Type B pancreatic cell (in vitro differentiated cells): ENCODE measurements around the gene L3MBTL4. TPM values are rescaled to one million over a fixed set of nuclear protein-coding genes. Genes with fewer than 3 reads are reported as not detected.

Source experiments
- DNase-seq: peaks from one replicate; pipeline ENCODE4 v3.0.0; 2021; ENCODE audit warnings: mixed read lengths; ENCODE audit not compliant: unreplicated experiment; ENCODE audit errors: extremely low spot score
- H3K27ac Mint-ChIP-seq: 2 replicates; pipeline ENCODE4 v1.8.0; 2021; ENCODE audit warnings: mild to moderate bottlenecking, mixed read lengths
- H3K27me3 Mint-ChIP-seq: 2 replicates; pipeline ENCODE4 v1.8.0; 2021; ENCODE audit warnings: mixed read lengths
- H3K36me3 Mint-ChIP-seq: 2 replicates; pipeline ENCODE4 v1.8.0; 2021; ENCODE audit warnings: mixed read lengths
- H3K4me1 Mint-ChIP-seq: one replicate; pipeline ENCODE4 v1.8.0; 2021; ENCODE audit warnings: mixed read lengths; ENCODE audit not compliant: unreplicated experiment
- H3K4me3 Mint-ChIP-seq: 2 replicates; pipeline ENCODE4 v1.8.0; 2021; ENCODE audit warnings: mild to moderate bottlenecking, mixed read lengths
- H3K9me3 Mint-ChIP-seq: 2 replicates; pipeline ENCODE4 v1.8.0; 2021; ENCODE audit warnings: mixed read lengths
- CTCF ChIP-seq: fragments of 200-600 bp; sonication (generic); conservative IDR thresholded peaks from 2 replicates; pipeline ENCODE4 v1.5.0; 2021; ENCODE audit warnings: antibody characterized with exemption, mild to moderate bottlenecking
- total RNA-seq: library from RNA; stranded (reverse); gene quantifications from 2 replicates; pipeline ENCODE4 v1.2.1, GENCODE V29; 2021; ENCODE audit warnings: low replicate concordance

Gene L3MBTL4
- total RNA-seq, 1 donor from 2014 or later = 2.2 TPM

- no peak for TF ChIP-seq CTCF
- no peak overlapping the region for H3K27ac Mint-ChIP-seq
- no peak for DNase-seq
- no peak overlapping the region for H3K4me3 Mint-ChIP-seq
- no peaks in the 10 kb centered on the region for H3K4me1 Mint-ChIP-seq
- peaks cover 5% of the 10 kb centered on the region for H3K9me3 Mint-ChIP-seq
- no peaks in the 10 kb centered on the region for H3K36me3 Mint-ChIP-seq
- H3K27me3 Mint-ChIP-seq = no peaks in the 10 kb centered on the region
Measured at GRCh38 chr18:6328621-6329010, 86.1 kb downstream of the L3MBTL4 start.

- no peak for TF ChIP-seq CTCF
- H3K27ac Mint-ChIP-seq = no peak overlapping the region
Measured at GRCh38 chr18:6327895-6328620, 86.7 kb downstream of the L3MBTL4 start.

GRCh38 chr18:6327485-6327884 lies 87.2 kb downstream of the L3MBTL4 start:
- no peak for DNase-seq
- no peak for TF ChIP-seq CTCF
- H3K27ac Mint-ChIP-seq = no peak overlapping the region

More at GRCh38 chr18:6327895-6328620, 86.7 kb downstream of the L3MBTL4 start:
- Mint-ChIP-seq H3K4me3 (no peak overlapping the region), H3K9me3 (peaks cover 11% of the 10 kb centered on the region), H3K27me3 (no peaks in the 10 kb centered on the region), H3K4me1 (no peaks in the 10 kb centered on the region), H3K36me3 (no peaks in the 10 kb centered on the region)
- DNase-seq = no peak

GRCh38 chr18:6326566-6326965 lies 88.1 kb downstream of the L3MBTL4 start:
- Mint-ChIP-seq H3K27ac (no peak overlapping the region), H3K36me3 (no peaks in the 10 kb centered on the region), H3K4me1 (no peaks in the 10 kb centered on the region), H3K27me3 (no peaks in the 10 kb centered on the region), H3K9me3 (peaks cover 12% of the 10 kb centered on the region), H3K4me3 (no peak overlapping the region)
- DNase-seq = no peak
- no peak for TF ChIP-seq CTCF

More at GRCh38 chr18:6327485-6327884, 87.2 kb downstream of the L3MBTL4 start:
- no peaks in the 10 kb centered on the region for H3K4me1 Mint-ChIP-seq
- H3K36me3 Mint-ChIP-seq = no peaks in the 10 kb centered on the region
- peaks cover 13% of the 10 kb centered on the region for H3K9me3 Mint-ChIP-seq
- H3K4me3 Mint-ChIP-seq = no peak overlapping the region
- no peaks in the 10 kb centered on the region for H3K27me3 Mint-ChIP-seq

- Mint-ChIP-seq H3K36me3 (no peaks in the 10 kb centered on the region), H3K9me3 (peaks cover 11% of the 10 kb centered on the region), H3K4me1 (no peaks in the 10 kb centered on the region)
Measured at GRCh38 chr18:6323319-6323889, 91.3 kb downstream of the L3MBTL4 start.

More at GRCh38 chr18:6323319-6323889, 91.3 kb downstream of the L3MBTL4 start:
- H3K27me3 Mint-ChIP-seq = no peaks in the 10 kb centered on the region
- H3K4me3 Mint-ChIP-seq = no peak overlapping the region
- H3K27ac Mint-ChIP-seq = no peak overlapping the region
- no peak for TF ChIP-seq CTCF
- no peak for DNase-seq
